Effector memory CD4-positive, alpha-beta T cell (primary cell): ENCODE results near the gene RNF212.

ENCODE experiments used
- DNase-seq, 3 donors: peaks; one replicate each; pipeline ENCODE4 v3.0.0-alpha.2; 2020
- H3K27ac ChIP-seq: 2 replicates; pipeline ENCODE4 v1.7.0; 2013; ENCODE audit warnings: mild to moderate bottlenecking, low read length, moderate library complexity; ENCODE audit not compliant: insufficient read depth, poor library complexity, severe bottlenecking
- H3K27me3 ChIP-seq: replicated peaks from 2 replicates; pipeline ENCODE4 v1.7.0; 2013; ENCODE audit warnings: mild to moderate bottlenecking, low read length; ENCODE audit not compliant: insufficient read depth, control insufficient read depth, poor library complexity, severe bottlenecking
- H3K36me3 ChIP-seq: 2 replicates; pipeline ENCODE4 v1.7.0; 2013; ENCODE audit warnings: mild to moderate bottlenecking, low read length, moderate library complexity; ENCODE audit not compliant: control insufficient read depth, insufficient read depth
- H3K4me1 ChIP-seq: 2 replicates; pipeline ENCODE4 v1.7.0; 2013; ENCODE audit warnings: low read length, mild to moderate bottlenecking; ENCODE audit not compliant: control insufficient read depth, insufficient read depth, poor library complexity, severe bottlenecking
- H3K4me3 ChIP-seq: 2 replicates; pipeline ENCODE4 v1.7.0; 2013; ENCODE audit warnings: low read length, low read depth, mild to moderate bottlenecking; ENCODE audit not compliant: insufficient read depth, poor library complexity, severe bottlenecking
- H3K9me3 ChIP-seq: 2 replicates; pipeline ENCODE4 v1.7.0; 2013; ENCODE audit warnings: mild to moderate bottlenecking, low read length, moderate library complexity; ENCODE audit not compliant: control insufficient read depth

RNF212 gene

GRCh38 chr4:1091561-1091995 lies 21.8 kb downstream of the RNF212 start:
- H3K36me3 ChIP-seq, result no peaks in the 10 kb centered on the region
- H3K9me3 ChIP-seq, result no peaks in the 10 kb centered on the region
- no peaks in the 10 kb centered on the region for H3K4me1 ChIP-seq
- no peak for DNase-seq
- no peak overlapping the region for H3K27ac ChIP-seq
- H3K27me3 ChIP-seq, result no peaks in the 10 kb centered on the region
- no peak overlapping the region for H3K4me3 ChIP-seq

DNA sequence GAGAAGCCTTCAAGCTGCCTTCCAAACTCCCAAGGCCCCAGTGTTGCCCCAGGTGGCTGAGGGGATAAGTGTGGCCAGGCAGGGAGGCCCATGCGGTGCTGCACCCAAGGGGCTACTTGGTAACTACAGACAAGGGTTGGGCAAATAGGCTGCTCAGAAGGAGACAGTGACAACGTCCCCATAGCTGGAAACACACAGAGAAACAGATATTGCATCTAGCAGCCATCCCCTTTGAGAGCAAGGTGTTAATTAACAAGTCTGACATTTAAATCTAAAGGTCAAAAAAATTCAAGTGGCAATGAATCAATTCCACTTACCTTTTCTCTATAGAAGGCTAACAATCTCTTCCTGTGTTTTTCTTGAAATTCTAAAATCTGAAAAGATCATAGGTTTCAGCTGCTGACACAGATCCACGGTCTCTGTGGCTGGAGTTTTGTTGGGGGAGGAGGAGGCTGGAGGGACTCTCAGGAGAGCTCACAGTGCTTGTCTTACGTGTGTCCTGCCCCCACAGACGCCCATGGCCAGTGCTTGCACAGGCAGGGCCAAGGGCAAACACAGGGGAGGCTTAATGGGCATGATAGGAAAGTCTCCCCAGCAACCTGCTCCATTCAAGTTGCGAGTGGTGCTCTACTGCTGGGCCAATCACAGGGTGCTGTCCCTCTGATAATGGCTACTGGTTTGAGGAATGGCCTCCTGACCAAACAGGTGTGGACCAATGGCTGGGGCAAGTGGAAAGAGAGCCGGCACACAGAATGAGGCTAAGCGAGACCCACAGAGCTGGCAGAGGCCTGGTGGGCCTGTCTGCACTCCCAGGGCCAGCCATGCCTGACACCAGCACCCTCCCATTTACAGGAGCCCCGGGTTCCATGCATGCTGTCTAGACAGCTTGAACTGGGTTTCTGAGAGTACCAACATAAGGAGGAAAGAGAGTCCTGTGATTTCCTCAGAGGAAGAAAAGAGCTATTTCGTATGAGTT lies 22.6 kb downstream of the RNF212 start:
- Histone ChIP-seq H3K4me1 (no peaks in the 10 kb centered on the region), H3K36me3 (no peaks in the 10 kb centered on the region), H3K27ac (no peak overlapping the region), H3K27me3 (no peaks in the 10 kb centered on the region), H3K4me3 (no peak overlapping the region), H3K9me3 (no peaks in the 10 kb centered on the region)
- no peak for DNase-seq

DNA sequence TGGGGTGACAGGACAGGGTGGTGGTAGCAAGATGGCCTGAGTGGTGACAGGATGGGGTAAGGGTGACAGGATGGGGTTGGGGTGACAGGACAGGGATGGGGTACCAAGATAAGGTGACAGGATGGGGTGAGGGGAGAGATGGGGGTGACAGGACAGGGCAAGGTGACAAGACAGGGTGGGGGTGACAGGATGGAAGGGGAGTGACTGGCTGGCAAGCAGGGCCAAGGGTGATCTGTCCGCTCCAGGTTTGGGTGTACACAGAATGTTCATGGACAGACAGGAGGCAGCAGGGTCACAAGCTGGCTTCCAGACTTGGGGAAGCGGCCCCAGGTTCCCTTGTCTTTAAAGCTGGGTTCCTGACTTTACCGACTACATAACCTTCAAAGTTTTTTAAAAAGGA lies 23.3 kb downstream of the RNF212 start:
- Histone ChIP-seq H3K4me3 (no peak overlapping the region), H3K9me3 (no peaks in the 10 kb centered on the region)

DNA sequence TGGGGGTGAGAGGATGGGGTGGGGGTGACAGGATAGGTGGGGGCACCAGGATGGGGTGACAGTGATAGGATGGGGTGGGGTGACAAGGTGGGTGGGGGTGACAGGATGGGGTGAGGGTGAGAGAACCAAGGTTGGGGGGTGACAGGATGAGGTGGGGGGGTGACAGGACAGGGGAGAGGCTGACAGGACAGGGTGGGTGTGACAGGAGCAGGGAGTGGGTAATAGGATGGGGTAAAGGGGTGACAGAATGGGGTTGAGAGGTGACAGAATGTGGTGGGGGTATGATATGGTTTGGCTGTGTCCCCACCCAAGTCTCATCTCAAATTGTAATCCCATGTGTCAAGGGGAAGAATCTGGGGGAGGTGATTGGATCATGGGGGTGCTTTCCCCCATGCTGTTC lies 26.0 kb downstream of the RNF212 start:
- H3K4me1 ChIP-seq, result no peaks in the 10 kb centered on the region
- H3K27ac ChIP-seq, result no peak overlapping the region
- no peaks in the 10 kb centered on the region for H3K27me3 ChIP-seq
- DNase-seq, result no peak
- H3K4me3 ChIP-seq, result no peak overlapping the region
- no peaks in the 10 kb centered on the region for H3K9me3 ChIP-seq
- no peaks in the 10 kb centered on the region for H3K36me3 ChIP-seq

More for the DNA sequence above, 23.3 kb downstream of the RNF212 start:
- Histone ChIP-seq H3K4me1 (no peaks in the 10 kb centered on the region), H3K36me3 (no peaks in the 10 kb centered on the region), H3K27ac (no peak overlapping the region), H3K27me3 (no peaks in the 10 kb centered on the region)
- DNase-seq, result no peak

DNA sequence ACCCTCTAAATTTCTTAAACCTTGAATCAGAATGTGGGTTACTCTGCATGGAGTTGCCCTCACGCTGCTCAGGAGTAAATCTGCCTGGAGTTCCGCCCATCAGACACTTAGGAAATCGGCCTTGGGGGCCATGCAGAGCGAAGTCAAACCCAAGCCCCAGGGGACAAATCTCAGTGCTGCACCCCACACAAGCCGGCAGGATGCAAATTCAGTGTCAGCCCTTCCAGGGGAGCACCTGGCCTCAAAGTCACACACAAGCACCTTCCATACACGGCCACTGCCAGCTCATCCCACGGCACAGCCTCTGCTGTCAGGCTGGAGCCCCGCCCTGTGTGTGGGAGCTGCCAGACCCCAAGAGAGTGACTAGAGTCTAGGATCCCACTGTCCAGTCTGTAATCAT lies 27.4 kb downstream of the RNF212 start:
- no peak overlapping the region for H3K27ac ChIP-seq
- H3K9me3 ChIP-seq, result no peaks in the 10 kb centered on the region
- H3K36me3 ChIP-seq, result no peaks in the 10 kb centered on the region
- no peak overlapping the region for H3K4me3 ChIP-seq
- no peaks in the 10 kb centered on the region for H3K4me1 ChIP-seq
- no peaks in the 10 kb centered on the region for H3K27me3 ChIP-seq
- DNase-seq, result no peak

- no peak for DNase-seq
- H3K9me3 ChIP-seq, result no peaks in the 10 kb centered on the region
- H3K4me3 ChIP-seq, result no peak overlapping the region
- no peak overlapping the region for H3K27ac ChIP-seq
- no peaks in the 10 kb centered on the region for H3K4me1 ChIP-seq
- H3K36me3 ChIP-seq, result no peaks in the 10 kb centered on the region
- H3K27me3 ChIP-seq, result no peaks in the 10 kb centered on the region
Measured at GRCh38 chr4:1085404-1085799, 28.0 kb downstream of the RNF212 start.

GRCh38 chr4:1084796-1085403 lies 28.5 kb downstream of the RNF212 start:
- H3K27ac ChIP-seq, result no peak overlapping the region
- no peaks in the 10 kb centered on the region for H3K27me3 ChIP-seq
- no peaks in the 10 kb centered on the region for H3K9me3 ChIP-seq
- no peaks in the 10 kb centered on the region for H3K4me1 ChIP-seq
- no peak overlapping the region for H3K4me3 ChIP-seq
- DNase-seq, result no peak
- H3K36me3 ChIP-seq, result no peaks in the 10 kb centered on the region

DNA sequence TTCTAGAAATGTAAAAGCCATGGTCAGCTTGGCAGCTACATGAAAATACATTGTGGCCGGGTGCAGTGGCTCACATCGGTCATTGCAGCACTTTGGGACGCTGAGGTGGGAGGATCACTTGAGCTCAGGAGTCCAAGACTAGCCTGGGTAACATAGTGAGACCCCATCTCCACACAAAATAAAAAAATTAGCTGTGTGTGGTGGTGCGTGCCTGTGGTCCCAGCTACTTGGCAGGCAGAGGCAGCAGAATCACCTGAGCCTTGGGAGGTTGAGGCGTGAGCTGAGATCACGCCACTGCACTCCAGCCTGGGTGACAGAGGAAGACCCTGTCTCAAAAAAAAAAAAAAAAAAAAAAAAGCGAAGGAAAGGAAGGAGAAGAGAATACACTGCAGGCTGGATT lies 29.0 kb downstream of the RNF212 start:
- H3K36me3 ChIP-seq, result no peaks in the 10 kb centered on the region
- H3K27ac ChIP-seq, result no peak overlapping the region
- DNase-seq, result no peak
- H3K4me3 ChIP-seq, result no peak overlapping the region
- no peaks in the 10 kb centered on the region for H3K4me1 ChIP-seq
- no peaks in the 10 kb centered on the region for H3K9me3 ChIP-seq
- H3K27me3 ChIP-seq, result no peaks in the 10 kb centered on the region

- H3K27me3 ChIP-seq, result no peaks in the 10 kb centered on the region
- H3K4me3 ChIP-seq, result no peak overlapping the region
- H3K4me1 ChIP-seq, result no peaks in the 10 kb centered on the region
- no peaks in the 10 kb centered on the region for H3K9me3 ChIP-seq
- H3K27ac ChIP-seq, result no peak overlapping the region
- DNase-seq, result no peak
- H3K36me3 ChIP-seq, result no peaks in the 10 kb centered on the region
Measured at GRCh38 chr4:1082215-1083182, 30.9 kb downstream of the RNF212 start.
